Neural cell (in vitro differentiated cells): ENCODE data around the gene BTBD9.

ENCODE experiments used
- CTCF ChIP-seq: fragments of 450-650 bp; IDR thresholded peaks from 2 replicates; pipeline ENCODE4 v1.5.1; 2014; ENCODE audit warnings: antibody characterized with exemption, mild to moderate bottlenecking, moderate library complexity; ENCODE audit not compliant: poor library complexity, severe bottlenecking
- EZH2 ChIP-seq: fragments of 200-600, 300-800 bp; shearing (Covaris generic), sonication (generic); IDR thresholded peaks from 2 replicates; pipeline ENCODE4 v1.6.1; 2014; ENCODE audit warnings: antibody characterized with exemption, low read length, borderline replicate concordance, mild to moderate bottlenecking; ENCODE audit not compliant: insufficient read depth, poor library complexity, severe bottlenecking
- SMC3 ChIP-seq: fragments of 450-650 bp; conservative IDR thresholded peaks from 2 replicates; pipeline ENCODE4 v1.6.1; 2014; ENCODE audit warnings: antibody characterized with exemption, mild to moderate bottlenecking, moderate library complexity; ENCODE audit not compliant: poor library complexity

DNA sequence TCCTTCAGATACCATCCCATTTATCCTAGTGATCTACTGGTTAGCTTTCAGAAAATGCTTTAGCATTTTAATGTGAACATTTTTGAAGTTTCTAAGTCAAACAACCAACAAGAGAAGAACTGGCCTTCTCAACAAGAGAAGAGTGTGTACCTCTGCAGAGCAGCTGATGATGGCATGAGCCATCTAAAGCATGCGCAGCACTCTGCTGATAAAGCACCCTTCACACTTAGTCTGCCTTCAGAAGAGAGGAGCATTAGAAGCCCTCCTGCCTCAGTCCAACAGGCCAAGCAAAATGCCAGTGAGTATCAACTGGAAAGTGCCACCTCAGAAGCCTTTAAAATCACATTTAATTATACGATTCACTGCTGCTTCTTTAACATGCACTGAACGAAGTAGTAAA, 169.2 kb downstream of the BTBD9 start:
- TF ChIP-seq CTCF (no peak), EZH2 (no peak), SMC3 (no peak)
